ENCODE measurements around the gene YAP1.

Gene YAP1

GRCh38 chr11:102109896-102110760 lies at the start of gene YAP1:
Gene YAP1 (plus strand): TSS chr11:102110447. CDS start chr11:102110849, 402 bp downstream.
- peak; percentile 57 for DNase-seq

GRCh38 chr11:102061276-102061675 lies 49.0 kb upstream of the YAP1 start:
- DNase-seq, result no peak

GRCh38 chr11:102062106-102062505 lies 48.1 kb upstream of the YAP1 start:
- no peak for DNase-seq

- no peak for DNase-seq
Observed at GRCh38 chr11:102064316-102064715, 45.9 kb upstream of the YAP1 start.

GRCh38 chr11:102070766-102071165 lies 39.5 kb upstream of the YAP1 start:
- no peak for DNase-seq

GRCh38 chr11:102071497-102072472 lies 38.5 kb upstream of the YAP1 start:
- DNase-seq, result no peak

- no peak for DNase-seq
Observed at GRCh38 chr11:102073253-102073652, 37.0 kb upstream of the YAP1 start.

- no peak for DNase-seq
Observed at GRCh38 chr11:102079625-102080024, 30.6 kb upstream of the YAP1 start.

- no peak for DNase-seq
Observed at GRCh38 chr11:102081313-102081712, 28.9 kb upstream of the YAP1 start.

GRCh38 chr11:102085864-102086551 lies 24.2 kb upstream of the YAP1 start:
- DNase-seq, result no peak

GRCh38 chr11:102097186-102097585 lies 13.1 kb upstream of the YAP1 start:
- DNase-seq, result no peak

- DNase-seq, result no peak
Observed at GRCh38 chr11:102099755-102100154, 10.5 kb upstream of the YAP1 start.

GRCh38 chr11:102108734-102109440 lies 1.4 kb upstream of the YAP1 start:
- no peak for DNase-seq

GRCh38 chr11:102110761-102111010 lies 439 bp downstream of the YAP1 start:
- DNase-seq, result no peak

- DNase-seq, result no peak
Observed at GRCh38 chr11:102111011-102111786, 952 bp downstream of the YAP1 start.

- peak; percentile 13 for DNase-seq
Observed at GRCh38 chr11:102111787-102112508, 1.7 kb downstream of the YAP1 start.

- no peak for DNase-seq
Observed at GRCh38 chr11:102112509-102112821, 2.2 kb downstream of the YAP1 start.

- no peak for DNase-seq
Observed at GRCh38 chr11:102114032-102114431, 3.8 kb downstream of the YAP1 start.

GRCh38 chr11:102115557-102115956 lies 5.3 kb downstream of the YAP1 start:
- no peak for DNase-seq

GRCh38 chr11:102116453-102117205 lies 6.4 kb downstream of the YAP1 start:
- DNase-seq, result no peak
